ENCODE data around the gene VAC14. TPM values are rescaled to one million over a fixed set of nuclear protein-coding genes. Genes with fewer than 3 reads are reported as not detected.
A peak's percentile ranks its signal among the peaks of the same experiment; 100 is the strongest.

VAC14 gene
- total RNA-seq, 1 experiment from 2014 or later = 59.4 TPM

- no peak for DNase-seq (ENCODE audit: low read depth)
Observed at GRCh38 chr16:70764632-70765031, 36.3 kb downstream of the VAC14 start.

GRCh38 chr16:70760221-70760620 is 40.7 kb downstream of the VAC14 start:
- DNase-seq (ENCODE audit: low read depth) = peak; percentile 63

- no peak for DNase-seq (ENCODE audit: low read depth)
Observed at GRCh38 chr16:70759666-70760065, 41.3 kb downstream of the VAC14 start.

- DNase-seq (ENCODE audit: low read depth) = no peak
Observed at GRCh38 chr16:70758786-70759185, 42.2 kb downstream of the VAC14 start.

GRCh38 chr16:70757183-70757582 is 43.8 kb downstream of the VAC14 start:
- no peak for DNase-seq (ENCODE audit: low read depth)

- DNase-seq (ENCODE audit: low read depth) = no peak
Observed at GRCh38 chr16:70756071-70756470, 44.9 kb downstream of the VAC14 start.

GRCh38 chr16:70754851-70755600 is 45.9 kb downstream of the VAC14 start:
- DNase-seq (ENCODE audit: low read depth) = no peak

GRCh38 chr16:70754371-70754770 is 46.6 kb downstream of the VAC14 start:
- DNase-seq (ENCODE audit: low read depth) = no peak

- DNase-seq (ENCODE audit: low read depth) = no peak
Observed at GRCh38 chr16:70753694-70754325, 47.1 kb downstream of the VAC14 start.

- no peak for DNase-seq (ENCODE audit: low read depth)
Observed at GRCh38 chr16:70753228-70753627, 47.7 kb downstream of the VAC14 start.

GRCh38 chr16:70752426-70752825 is 48.5 kb downstream of the VAC14 start:
- no peak for DNase-seq (ENCODE audit: low read depth)

GRCh38 chr16:70751593-70751992 is 49.4 kb downstream of the VAC14 start:
- DNase-seq (ENCODE audit: low read depth) = no peak

GRCh38 chr16:70750893-70751467 is 50.0 kb downstream of the VAC14 start:
- peak; percentile 99 for DNase-seq (ENCODE audit: low read depth)

GRCh38 chr16:70749681-70750601 is 51.0 kb downstream of the VAC14 start:
- peak; percentile 18 for DNase-seq (ENCODE audit: low read depth)

- no peak for DNase-seq (ENCODE audit: low read depth)
Observed at GRCh38 chr16:70749006-70749678, 51.8 kb downstream of the VAC14 start.

GRCh38 chr16:70747703-70748631 is 53.0 kb downstream of the VAC14 start:
- peak; percentile 78 for DNase-seq (ENCODE audit: low read depth)

- peak; percentile 98 for DNase-seq (ENCODE audit: low read depth)
Observed at GRCh38 chr16:70746708-70747424, 54.1 kb downstream of the VAC14 start.

GRCh38 chr16:70746040-70746707 is 54.8 kb downstream of the VAC14 start:
- peak; percentile 82 for DNase-seq (ENCODE audit: low read depth)

- DNase-seq (ENCODE audit: low read depth) = no peak
Observed at GRCh38 chr16:70745536-70746025, 55.4 kb downstream of the VAC14 start.
